ENCODE results near the gene HIGD1C.

DNA sequence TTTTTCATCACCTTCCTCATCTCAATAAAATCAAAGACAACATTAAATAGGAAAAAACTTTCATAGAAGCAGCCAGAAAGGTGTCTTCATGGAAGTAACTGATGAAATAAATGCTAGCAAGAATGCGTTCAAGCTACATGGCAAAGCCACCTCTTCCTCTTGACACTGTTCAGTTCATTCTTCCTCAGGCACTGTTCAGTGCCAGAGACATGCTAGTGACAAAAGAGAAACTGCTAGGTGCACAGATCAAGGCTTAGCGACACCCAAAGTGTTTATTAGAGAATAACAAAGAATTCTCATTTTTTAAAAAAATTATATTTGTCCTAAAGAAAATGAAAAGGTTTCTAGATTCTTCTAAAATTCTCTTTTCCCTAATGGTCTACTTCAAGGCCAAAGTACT is 66.6 kb downstream of the HIGD1C start:
- TF ChIP-seq ZNF530 (tag by site-specific recombination; IDR thresholded peaks at IDR 0.05; ENCODE audit: low read depth) (no peak), ZNF266 (tag by site-specific recombination; IDR thresholded peaks at IDR 0.05; ENCODE audit: low read depth) (no peak), ZNF175 (tag by site-specific recombination; IDR thresholded peaks at IDR 0.05) (no peak), ZNF24 (tag by site-specific recombination; IDR thresholded peaks at IDR 0.05) (no peak), ZNF792 (tag by site-specific recombination; IDR thresholded peaks at IDR 0.05) (no peak), ZNF416 (tag by site-specific recombination; IDR thresholded peaks at IDR 0.05) (no peak)
- TF ChIP-seq, protein P1, sequence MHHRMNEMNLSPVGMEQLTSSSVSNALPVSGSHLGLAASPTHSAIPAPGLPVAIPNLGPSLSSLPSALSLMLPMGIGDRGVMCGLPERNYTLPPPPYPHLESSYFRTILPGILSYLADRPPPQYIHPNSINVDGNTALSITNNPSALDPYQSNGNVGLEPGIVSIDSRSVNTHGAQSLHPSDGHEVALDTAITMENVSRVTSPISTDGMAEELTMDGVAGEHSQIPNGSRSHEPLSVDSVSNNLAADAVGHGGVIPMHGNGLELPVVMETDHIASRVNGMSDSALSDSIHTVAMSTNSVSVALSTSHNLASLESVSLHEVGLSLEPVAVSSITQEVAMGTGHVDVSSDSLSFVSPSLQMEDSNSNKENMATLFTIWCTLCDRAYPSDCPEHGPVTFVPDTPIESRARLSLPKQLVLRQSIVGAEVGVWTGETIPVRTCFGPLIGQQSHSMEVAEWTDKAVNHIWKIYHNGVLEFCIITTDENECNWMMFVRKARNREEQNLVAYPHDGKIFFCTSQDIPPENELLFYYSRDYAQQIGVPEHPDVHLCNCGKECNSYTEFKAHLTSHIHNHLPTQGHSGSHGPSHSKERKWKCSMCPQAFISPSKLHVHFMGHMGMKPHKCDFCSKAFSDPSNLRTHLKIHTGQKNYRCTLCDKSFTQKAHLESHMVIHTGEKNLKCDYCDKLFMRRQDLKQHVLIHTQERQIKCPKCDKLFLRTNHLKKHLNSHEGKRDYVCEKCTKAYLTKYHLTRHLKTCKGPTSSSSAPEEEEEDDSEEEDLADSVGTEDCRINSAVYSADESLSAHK (tag by site-specific recombination; IDR thresholded peaks at IDR 0.05), result no peak
- TF ChIP-seq, protein P2, sequence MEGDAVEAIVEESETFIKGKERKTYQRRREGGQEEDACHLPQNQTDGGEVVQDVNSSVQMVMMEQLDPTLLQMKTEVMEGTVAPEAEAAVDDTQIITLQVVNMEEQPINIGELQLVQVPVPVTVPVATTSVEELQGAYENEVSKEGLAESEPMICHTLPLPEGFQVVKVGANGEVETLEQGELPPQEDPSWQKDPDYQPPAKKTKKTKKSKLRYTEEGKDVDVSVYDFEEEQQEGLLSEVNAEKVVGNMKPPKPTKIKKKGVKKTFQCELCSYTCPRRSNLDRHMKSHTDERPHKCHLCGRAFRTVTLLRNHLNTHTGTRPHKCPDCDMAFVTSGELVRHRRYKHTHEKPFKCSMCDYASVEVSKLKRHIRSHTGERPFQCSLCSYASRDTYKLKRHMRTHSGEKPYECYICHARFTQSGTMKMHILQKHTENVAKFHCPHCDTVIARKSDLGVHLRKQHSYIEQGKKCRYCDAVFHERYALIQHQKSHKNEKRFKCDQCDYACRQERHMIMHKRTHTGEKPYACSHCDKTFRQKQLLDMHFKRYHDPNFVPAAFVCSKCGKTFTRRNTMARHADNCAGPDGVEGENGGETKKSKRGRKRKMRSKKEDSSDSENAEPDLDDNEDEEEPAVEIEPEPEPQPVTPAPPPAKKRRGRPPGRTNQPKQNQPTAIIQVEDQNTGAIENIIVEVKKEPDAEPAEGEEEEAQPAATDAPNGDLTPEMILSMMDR (tag by site-specific recombination; IDR thresholded peaks at IDR 0.05), result no peak
- TF ChIP-seq, protein P3, sequence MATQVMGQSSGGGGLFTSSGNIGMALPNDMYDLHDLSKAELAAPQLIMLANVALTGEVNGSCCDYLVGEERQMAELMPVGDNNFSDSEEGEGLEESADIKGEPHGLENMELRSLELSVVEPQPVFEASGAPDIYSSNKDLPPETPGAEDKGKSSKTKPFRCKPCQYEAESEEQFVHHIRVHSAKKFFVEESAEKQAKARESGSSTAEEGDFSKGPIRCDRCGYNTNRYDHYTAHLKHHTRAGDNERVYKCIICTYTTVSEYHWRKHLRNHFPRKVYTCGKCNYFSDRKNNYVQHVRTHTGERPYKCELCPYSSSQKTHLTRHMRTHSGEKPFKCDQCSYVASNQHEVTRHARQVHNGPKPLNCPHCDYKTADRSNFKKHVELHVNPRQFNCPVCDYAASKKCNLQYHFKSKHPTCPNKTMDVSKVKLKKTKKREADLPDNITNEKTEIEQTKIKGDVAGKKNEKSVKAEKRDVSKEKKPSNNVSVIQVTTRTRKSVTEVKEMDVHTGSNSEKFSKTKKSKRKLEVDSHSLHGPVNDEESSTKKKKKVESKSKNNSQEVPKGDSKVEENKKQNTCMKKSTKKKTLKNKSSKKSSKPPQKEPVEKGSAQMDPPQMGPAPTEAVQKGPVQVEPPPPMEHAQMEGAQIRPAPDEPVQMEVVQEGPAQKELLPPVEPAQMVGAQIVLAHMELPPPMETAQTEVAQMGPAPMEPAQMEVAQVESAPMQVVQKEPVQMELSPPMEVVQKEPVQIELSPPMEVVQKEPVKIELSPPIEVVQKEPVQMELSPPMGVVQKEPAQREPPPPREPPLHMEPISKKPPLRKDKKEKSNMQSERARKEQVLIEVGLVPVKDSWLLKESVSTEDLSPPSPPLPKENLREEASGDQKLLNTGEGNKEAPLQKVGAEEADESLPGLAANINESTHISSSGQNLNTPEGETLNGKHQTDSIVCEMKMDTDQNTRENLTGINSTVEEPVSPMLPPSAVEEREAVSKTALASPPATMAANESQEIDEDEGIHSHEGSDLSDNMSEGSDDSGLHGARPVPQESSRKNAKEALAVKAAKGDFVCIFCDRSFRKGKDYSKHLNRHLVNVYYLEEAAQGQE (tag by site-specific recombination; IDR thresholded peaks at IDR 0.05), result no peak
